Body of pancreas (tissue), 4 donors: Measurements from ENCODE around the gene LPP. TPM values are rescaled to one million over a fixed set of nuclear protein-coding genes. Genes with fewer than 3 reads are reported as not detected.
"Not testable (repeated sequence)": the region's sequence is repeated elsewhere in the genome, so short reads cannot be mapped to it uniquely, and the experiment has no call there.

Experiments used
- ATAC-seq: fragments of 150-250 bp; one replicate; pipeline ENCODE4 v1.9.1; 2016
- DNase-seq, 4 donors: peaks; one replicate each; pipeline ENCODE4 v3.0.0-alpha.2; 2019
- H3K27ac ChIP-seq, 4 donors: fragments of 200-600 bp; sonication (generic); 1 replicate in 3 of 4; 2 replicates in 1 of 4; pipeline versions ENCODE4 v1.5.1 to v1.6.1; 2016 to 2019; ENCODE audit warnings: mild to moderate bottlenecking in 1 of 4, mixed read lengths in 1 of 4, moderate library complexity in 1 of 4
- H3K27me3 ChIP-seq, 2 donors: fragments of 200-600 bp; sonication (generic); one replicate each; pipeline ENCODE4 v1.6.0; 2016; ENCODE audit warnings: mild to moderate bottlenecking in 1 of 2
- H3K36me3 ChIP-seq, 2 donors: fragments of 200-600 bp; sonication (generic); replicated peaks in 1 of 2; 2 replicates each; pipeline ENCODE4 v1.5.1; 2016; ENCODE audit warnings: low read depth in 2 of 2; ENCODE audit not compliant: insufficient read depth in 1 of 2
- H3K4me1 ChIP-seq: fragments of 200-600 bp; sonication (generic); one replicate; pipeline ENCODE4 v1.6.0; 2016
- H3K4me3 ChIP-seq, 2 donors: fragments of 200-600 bp; sonication (generic); 1 replicate in 1 of 2; 2 replicates in 1 of 2; pipeline ENCODE4 v1.5.1; 2016 to 2019
- H3K9me3 ChIP-seq, 3 donors: fragments of 200-600 bp; sonication (generic); 1 replicate in 2 of 3; 2 replicates in 1 of 3; pipeline ENCODE4 v1.5.1; 2016
- POLR2A ChIP-seq, 3 donors: fragments of 450-650 bp; IDR thresholded peaks; one replicate each; pipeline ENCODE4 v1.6.1; 2016; ENCODE audit warnings: antibody characterized with exemption in 3 of 3, mild to moderate bottlenecking in 2 of 3
- WGBS, 2 donors: methylation state at CpG; one replicate each; pipeline ENCODE4 v1.1.5; 2017; 5-methylcytosine and 5-hydroxymethylcytosine counted together
- intact Hi-C: fragments of 100-400 bp; cut with DNase I; formaldehyde crosslinking; loops from one replicate; pipeline ENCODE4 v1.15.1; 2023
- total RNA-seq, 2 donors: library from RNA; depleted of rRNA; stranded (reverse); fragments of >200 nt; gene quantifications; one replicate each; pipeline ENCODE4 v1.1.0, GENCODE V29; 2016
- TF ChIP-seq, protein P1 (sequence below), 7 experiments: fragments of 450-650 bp in 4 of 7; fragments of 200-600 bp in 3 of 7; sonication (generic) in 3 of 7; IDR thresholded peaks; one replicate each; pipeline ENCODE4 v1.5.1; 2016 to 2019; ENCODE audit warnings: antibody characterized with exemption in 7 of 7

LPP gene
- total RNA-seq, 2 donors from 2014 or later: 60.6 to 65.1 TPM

DNA sequence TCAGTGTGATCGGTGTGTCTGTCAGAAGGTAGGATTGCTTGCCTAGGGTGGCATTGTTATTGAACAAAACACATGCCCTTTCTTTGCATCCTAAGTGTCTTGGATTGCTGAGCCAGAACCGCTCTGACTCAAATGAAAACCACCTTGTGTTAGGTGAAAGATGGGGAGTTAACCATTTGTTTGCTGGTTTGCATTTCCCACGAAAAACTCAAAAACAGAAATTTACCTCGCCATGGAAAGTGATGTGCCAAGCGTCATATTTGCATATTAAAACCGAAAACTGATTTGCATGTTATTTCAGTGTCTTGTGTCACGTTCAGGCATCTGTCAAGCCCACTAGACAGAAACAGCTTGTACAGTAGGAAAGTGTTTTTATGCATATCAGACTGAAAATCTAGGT is 543.2 kb downstream of the LPP start:
- ATAC-seq (no peak), DNase-seq (no peak)
- 89 to 90% methylated on average over 7 of the region's 7 CpGs for WGBS, 2 donors
- Histone ChIP-seq H3K4me1 (no peaks in the 10 kb centered on the region), H3K27ac (no peak overlapping the region), H3K36me3 (no peaks in the 10 kb centered on the region), H3K27me3 (no peaks in the 10 kb centered on the region), H3K9me3 (no peaks in the 10 kb centered on the region), H3K4me3 (no peak overlapping the region)
- intact Hi-C loops: no loop called here
- TF ChIP-seq, protein P1, sequence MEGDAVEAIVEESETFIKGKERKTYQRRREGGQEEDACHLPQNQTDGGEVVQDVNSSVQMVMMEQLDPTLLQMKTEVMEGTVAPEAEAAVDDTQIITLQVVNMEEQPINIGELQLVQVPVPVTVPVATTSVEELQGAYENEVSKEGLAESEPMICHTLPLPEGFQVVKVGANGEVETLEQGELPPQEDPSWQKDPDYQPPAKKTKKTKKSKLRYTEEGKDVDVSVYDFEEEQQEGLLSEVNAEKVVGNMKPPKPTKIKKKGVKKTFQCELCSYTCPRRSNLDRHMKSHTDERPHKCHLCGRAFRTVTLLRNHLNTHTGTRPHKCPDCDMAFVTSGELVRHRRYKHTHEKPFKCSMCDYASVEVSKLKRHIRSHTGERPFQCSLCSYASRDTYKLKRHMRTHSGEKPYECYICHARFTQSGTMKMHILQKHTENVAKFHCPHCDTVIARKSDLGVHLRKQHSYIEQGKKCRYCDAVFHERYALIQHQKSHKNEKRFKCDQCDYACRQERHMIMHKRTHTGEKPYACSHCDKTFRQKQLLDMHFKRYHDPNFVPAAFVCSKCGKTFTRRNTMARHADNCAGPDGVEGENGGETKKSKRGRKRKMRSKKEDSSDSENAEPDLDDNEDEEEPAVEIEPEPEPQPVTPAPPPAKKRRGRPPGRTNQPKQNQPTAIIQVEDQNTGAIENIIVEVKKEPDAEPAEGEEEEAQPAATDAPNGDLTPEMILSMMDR (IDR thresholded peaks at IDR 0.05): no peak
- TF ChIP-seq POLR2A (IDR thresholded peaks at IDR 0.05): no peak

DNA sequence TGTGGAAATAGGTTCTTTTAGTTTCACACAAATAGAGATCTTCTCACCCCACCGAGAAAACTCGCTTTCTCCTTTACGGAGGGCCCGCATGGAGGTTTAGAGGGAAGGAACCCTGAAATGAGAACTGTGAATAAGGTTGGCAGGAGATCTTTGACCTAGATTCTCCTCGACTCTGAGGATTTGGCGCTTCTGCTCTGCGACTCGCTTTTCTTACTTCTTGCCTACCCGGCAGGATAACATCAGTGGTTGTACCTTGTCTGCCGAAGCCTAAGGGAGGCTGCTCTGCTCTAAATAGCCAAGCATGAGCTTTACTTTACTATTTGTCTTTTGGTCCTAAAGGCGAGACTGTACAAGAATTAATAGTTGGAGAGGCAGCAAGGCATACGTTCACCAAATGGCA is 544.5 kb downstream of the LPP start:
- TF ChIP-seq, protein P1 (IDR thresholded peaks at IDR 0.05): no peak
- TF ChIP-seq POLR2A (IDR thresholded peaks at IDR 0.05): no peak
- DNase-seq (no peak), ATAC-seq (no peak)
- Histone ChIP-seq H3K9me3 (no peaks in the 10 kb centered on the region), H3K4me1 (no peaks in the 10 kb centered on the region), H3K36me3 (no peaks in the 10 kb centered on the region), H3K27me3 (no peaks in the 10 kb centered on the region), H3K4me3 (no peak overlapping the region), H3K27ac (no peak overlapping the region)
- WGBS, 2 donors: 96% methylated on average over 12 of the region's 12 CpGs
- intact Hi-C loops: no loop called here

DNA sequence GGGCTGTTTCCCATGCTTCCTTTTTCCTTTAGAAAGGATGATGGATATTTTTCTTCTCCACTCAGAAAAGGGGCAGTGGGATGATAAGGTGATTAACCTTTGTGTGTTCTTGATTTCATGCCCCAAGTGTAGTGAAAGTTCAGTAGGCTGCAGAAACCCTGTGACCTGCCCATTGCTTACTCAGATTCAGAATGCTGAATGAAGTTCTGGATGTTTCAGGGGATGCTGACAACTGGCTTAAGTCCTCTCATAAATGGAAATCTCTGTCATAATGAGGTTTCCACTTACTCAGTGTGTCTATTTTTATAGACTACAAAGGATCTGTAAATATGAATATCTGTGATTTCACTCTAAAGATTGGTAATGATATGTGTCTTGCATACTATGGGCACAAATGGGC is 546.5 kb downstream of the LPP start:
- H3K4me1 ChIP-seq: no peaks in the 10 kb centered on the region
- TF ChIP-seq POLR2A (IDR thresholded peaks at IDR 0.05): no peak
- TF ChIP-seq, protein P1 (IDR thresholded peaks at IDR 0.05): no peak
- H3K27ac ChIP-seq: no peak overlapping the region
- H3K9me3 ChIP-seq: no peaks in the 10 kb centered on the region
- DNase-seq (no peak), ATAC-seq (no peak)
- H3K4me3 ChIP-seq: no peak overlapping the region
- intact Hi-C loops: no loop called here
- no peaks in the 10 kb centered on the region for H3K36me3 ChIP-seq
- no peaks in the 10 kb centered on the region for H3K27me3 ChIP-seq

DNA sequence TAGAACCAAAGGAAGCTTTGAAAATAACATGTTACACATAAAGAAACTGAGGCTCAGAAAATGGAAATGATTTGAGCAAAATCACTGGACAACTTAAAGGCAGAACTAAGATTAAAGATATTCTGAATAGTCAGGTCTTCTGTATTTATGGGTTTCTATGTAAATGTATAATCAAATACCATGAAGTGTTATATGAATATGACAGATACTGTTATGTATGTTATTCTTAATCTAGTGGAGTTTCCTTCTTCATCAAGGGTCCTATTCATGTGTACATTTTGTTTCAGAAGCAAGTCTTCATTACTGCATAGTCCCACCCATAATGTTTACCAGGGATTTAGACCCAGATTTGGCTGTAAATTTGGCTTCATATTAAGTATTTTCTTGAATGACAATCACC is 547.0 kb downstream of the LPP start:
- Histone ChIP-seq H3K36me3 (no peaks in the 10 kb centered on the region), H3K9me3 (no peaks in the 10 kb centered on the region), H3K27me3 (no peaks in the 10 kb centered on the region), H3K27ac (no peak overlapping the region), H3K4me3 (no peak overlapping the region), H3K4me1 (no peaks in the 10 kb centered on the region)
- ATAC-seq (no peak), DNase-seq (no peak)
- no peak for TF ChIP-seq POLR2A (IDR thresholded peaks at IDR 0.05)
- TF ChIP-seq, protein P1 (IDR thresholded peaks at IDR 0.05): no peak
- intact Hi-C loops: no loop called here

DNA sequence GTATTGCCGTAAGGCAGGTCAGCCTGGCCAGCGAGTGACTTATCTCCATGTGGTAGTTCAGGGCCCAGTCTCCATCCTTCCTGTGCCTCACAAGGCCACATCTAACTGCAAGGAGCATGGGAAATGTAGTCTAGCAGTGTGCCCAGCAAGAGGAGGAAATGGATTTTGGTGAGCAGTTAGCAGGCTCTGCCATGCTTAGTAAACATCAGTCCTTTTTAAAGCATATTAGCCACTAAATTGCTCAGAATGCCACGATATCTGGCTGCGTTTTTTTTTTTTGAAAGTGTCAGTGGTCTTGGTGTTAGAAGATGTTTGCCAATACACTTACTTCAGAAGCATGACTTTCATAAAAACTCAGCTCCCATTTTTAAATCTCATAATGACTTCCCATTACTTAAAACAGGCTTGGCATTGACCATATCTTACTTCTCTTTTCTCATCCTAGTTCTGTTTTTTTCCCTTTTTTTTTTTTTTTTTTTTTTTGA is 547.6 kb downstream of the LPP start:
- peak in 1 of 4 donors; percentile 15 for DNase-seq
- Histone ChIP-seq H3K27ac (peak overlapping the region in 1 of 4 donors; percentile 7), H3K27me3 (no peaks in the 10 kb centered on the region), H3K36me3 (no peaks in the 10 kb centered on the region), H3K9me3 (no peaks in the 10 kb centered on the region), H3K4me3 (no peak overlapping the region), H3K4me1 (no peaks in the 10 kb centered on the region)
- TF ChIP-seq, protein P1 (IDR thresholded peaks at IDR 0.05): no peak
- no peak for TF ChIP-seq POLR2A (IDR thresholded peaks at IDR 0.05)
- ATAC-seq: no peak
- 58 to 77% methylated on average over 4 of the region's 4 CpGs for WGBS, 2 donors
- intact Hi-C loops: no loop called here

DNA sequence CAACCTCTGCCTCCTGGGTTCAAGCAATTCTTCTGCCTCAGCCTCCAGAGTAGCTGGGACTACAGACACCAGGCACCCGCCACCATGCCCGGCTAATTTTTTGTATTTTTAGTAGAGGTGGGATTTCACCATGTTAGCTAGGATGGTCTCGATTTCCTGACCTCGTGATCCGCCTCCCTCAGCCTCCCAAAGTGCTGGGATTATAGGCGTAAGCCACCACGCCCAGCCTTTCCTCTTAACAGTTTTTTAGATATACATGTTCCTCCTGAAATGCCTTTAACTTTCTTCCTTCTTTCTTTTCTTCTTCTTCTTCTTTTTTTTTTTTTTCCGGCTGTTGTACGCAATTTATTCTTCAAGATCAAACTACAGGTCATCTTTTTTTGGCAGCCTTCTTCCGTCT is 548.1 kb downstream of the LPP start:
- intact Hi-C loops, H3K4me1 ChIP-seq, H3K9me3 ChIP-seq, H3K4me3 ChIP-seq, H3K27me3 ChIP-seq, DNase-seq, ATAC-seq, H3K36me3 ChIP-seq: not testable (repeated sequence)
- H3K27ac ChIP-seq: peak overlapping the region in 1 of 4 donors; percentile 41
- 82 to 95% methylated on average over 10 of the region's 10 CpGs for WGBS, 2 donors
